Measurements from ENCODE around the gene TXN. TPM values are rescaled to one million over a fixed set of nuclear protein-coding genes. Genes with fewer than 3 reads are reported as not detected.
"Not testable (repeated sequence)": the region's sequence is repeated elsewhere in the genome, so short reads cannot be mapped to it uniquely, and the experiment has no call there.

Gene TXN
- total RNA-seq, 1 experiment from 2014 or later: 441 TPM

DNA sequence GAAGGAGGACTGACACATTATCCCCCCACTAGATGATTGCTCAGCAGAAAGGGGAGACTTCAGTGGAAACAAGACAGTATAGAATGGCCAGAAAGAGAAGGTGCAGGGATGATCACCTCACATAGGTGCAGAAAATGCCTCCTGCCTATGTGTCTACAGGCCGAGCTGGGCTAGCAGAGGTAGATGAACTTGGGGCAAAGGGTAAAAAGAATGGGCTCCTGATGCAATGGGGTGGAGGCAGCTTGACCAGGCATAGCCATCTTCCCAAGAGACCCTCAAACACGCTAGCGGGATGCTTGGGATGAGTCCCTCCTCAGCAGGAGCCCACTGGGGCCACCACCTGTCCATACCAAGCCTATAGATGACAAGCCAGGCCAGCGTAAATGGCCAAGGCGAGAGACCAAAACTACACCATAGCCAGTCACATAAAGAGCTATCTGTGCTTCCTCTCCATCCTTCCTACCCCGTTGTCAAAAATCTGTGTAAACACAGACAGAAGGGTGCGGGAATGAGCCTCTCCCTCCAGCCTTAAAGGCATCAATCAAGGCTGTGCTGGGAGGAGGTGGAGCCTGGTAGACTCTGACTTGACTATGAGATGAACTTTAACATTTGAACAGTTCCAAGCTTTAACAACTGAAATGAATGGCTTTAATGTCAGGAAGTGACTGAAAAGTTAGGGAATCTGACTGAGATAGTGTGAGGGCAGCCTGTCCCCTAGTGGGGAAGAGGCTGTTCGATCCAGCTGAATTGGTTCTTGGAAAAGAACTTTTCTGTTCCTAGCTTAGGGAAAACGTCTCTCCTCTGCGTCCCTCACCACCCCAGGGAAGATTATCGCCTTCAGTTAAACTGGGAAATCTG is 58.7 kb downstream of the TXN start:
- H3K27me3 ChIP-seq: no peaks in the 10 kb centered on the region
- no peaks in the 10 kb centered on the region for H3K9me3 ChIP-seq
- no peaks in the 10 kb centered on the region for H3K36me3 ChIP-seq
- no peak for DNase-seq
- H3K4me3 ChIP-seq: no peak overlapping the region

GRCh38 chr9:110196084-110196499 is 60.2 kb downstream of the TXN start:
- not testable (repeated sequence) for DNase-seq, H3K4me3 ChIP-seq, H3K9me3 ChIP-seq, H3K36me3 ChIP-seq, H3K27me3 ChIP-seq

Other genes with a start within 250 kb of the TXN start
- gene C9orf152, start 48.3 kb downstream of the TXN start, total RNA-seq (2014; rRNA removed; shearing (Covaris generic); ENCODE audit: low replicate concordance): not detected in 2 replicates
- gene TXNDC8, start 81.4 kb upstream of the TXN start, total RNA-seq (2014; rRNA removed; shearing (Covaris generic); ENCODE audit: low replicate concordance): not detected in 2 replicates

Data from MG63 (cell line).